Measurements from ENCODE around the gene NPC1. TPM values are rescaled to one million over a fixed set of nuclear protein-coding genes. Genes with fewer than 3 reads are reported as not detected.

The NPC1 gene
- total RNA-seq, 1 experiment from 2014 or later = 51.6 TPM

DNA sequence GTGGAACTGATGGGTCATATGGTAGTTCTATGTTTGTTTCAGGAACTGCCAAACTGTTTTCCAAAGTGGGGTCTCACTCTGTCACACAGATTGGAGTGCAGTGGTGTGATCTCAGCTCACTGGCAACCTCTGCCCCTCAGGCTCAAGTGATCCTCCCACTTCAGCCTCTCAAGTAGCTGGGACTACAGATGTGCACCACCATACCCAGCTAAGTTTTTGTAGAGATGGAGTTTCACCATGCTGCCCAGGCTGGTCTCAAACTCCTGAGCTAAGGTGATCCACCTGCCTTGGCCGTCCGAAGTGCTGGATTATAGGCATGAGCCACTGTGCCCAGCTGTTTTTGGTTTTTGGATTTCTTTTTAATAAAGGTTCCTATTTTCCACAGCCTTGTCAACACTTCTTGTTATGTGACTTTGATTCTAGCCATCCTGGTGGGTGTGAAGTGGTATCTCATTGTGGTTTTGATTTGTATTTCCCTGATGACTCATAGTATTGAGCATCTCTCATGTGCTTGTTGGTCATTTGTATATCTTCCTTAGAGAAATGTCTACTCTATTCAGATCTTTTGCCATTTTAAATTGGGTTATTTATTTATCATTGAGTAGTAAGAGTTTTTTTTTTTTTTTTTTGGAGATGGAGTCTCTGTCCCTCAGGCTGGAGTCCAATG is 22.8 kb downstream of the NPC1 start:
- no peak overlapping the region for H3K27ac ChIP-seq (ENCODE audit: low read depth, low read length)
- peaks cover 31% of the 10 kb centered on the region in 2 experiments for H3K36me3 ChIP-seq (ENCODE audit: control insufficient read depth in 1 of 2, insufficient read depth in 2 of 2, low read length in 2 of 2)
- ChIA-PET RAD21 (ENCODE audit: low non-redundant PET in 1 of 2, low total read pairs in 2 of 2, uncharacterized antibody in 2 of 2, unreplicated experiment in 2 of 2) (no interaction called here), POLR2A (no interaction called here), CTCF (no interaction called here)
- no peaks in the 10 kb centered on the region for H3K27me3 ChIP-seq (ENCODE audit: insufficient read depth, low read length)
- DNase-seq (ENCODE audit: low read depth, low spot score) = no peak
- H3K9ac ChIP-seq (ENCODE audit: low read length) = no peak overlapping the region
- no peak overlapping the region for H3K4me2 ChIP-seq (ENCODE audit: low read length)
- no TSS peak for BruUV-seq (replicated peaks)
- H3K4me3 ChIP-seq (replicated peaks in 1 of 2; ENCODE audit: low read depth in 1 of 2, low read length in 2 of 2) = no peak overlapping the region
- no peaks in the 10 kb centered on the region for H3K9me3 ChIP-seq (ENCODE audit: control insufficient read depth in 1 of 2, insufficient read depth in 1 of 2, low read depth in 1 of 2, low read length in 2 of 2)
- ATAC-seq = no peak; the same call in 1 of the 2 replicates
- no peaks in the 10 kb centered on the region for H3K79me2 ChIP-seq (ENCODE audit: insufficient read depth, low read length)
- no peaks in the 10 kb centered on the region for H3K9me2 ChIP-seq (ENCODE audit: insufficient read depth)
- no peaks in the 10 kb centered on the region for H3K4me1 ChIP-seq (ENCODE audit: control insufficient read depth in 1 of 2, insufficient read depth in 2 of 2, low read length in 2 of 2)
- no peaks in the 10 kb centered on the region for H4K20me1 ChIP-seq (ENCODE audit: insufficient read depth)
- intact Hi-C loops (cut with micrococcal nuclease) = no loop called here
- no peak for TF ChIP-seq RAD21 (IDR thresholded peaks at IDR 0.05; ENCODE audit: low read depth)
- TF ChIP-seq, protein P1, sequence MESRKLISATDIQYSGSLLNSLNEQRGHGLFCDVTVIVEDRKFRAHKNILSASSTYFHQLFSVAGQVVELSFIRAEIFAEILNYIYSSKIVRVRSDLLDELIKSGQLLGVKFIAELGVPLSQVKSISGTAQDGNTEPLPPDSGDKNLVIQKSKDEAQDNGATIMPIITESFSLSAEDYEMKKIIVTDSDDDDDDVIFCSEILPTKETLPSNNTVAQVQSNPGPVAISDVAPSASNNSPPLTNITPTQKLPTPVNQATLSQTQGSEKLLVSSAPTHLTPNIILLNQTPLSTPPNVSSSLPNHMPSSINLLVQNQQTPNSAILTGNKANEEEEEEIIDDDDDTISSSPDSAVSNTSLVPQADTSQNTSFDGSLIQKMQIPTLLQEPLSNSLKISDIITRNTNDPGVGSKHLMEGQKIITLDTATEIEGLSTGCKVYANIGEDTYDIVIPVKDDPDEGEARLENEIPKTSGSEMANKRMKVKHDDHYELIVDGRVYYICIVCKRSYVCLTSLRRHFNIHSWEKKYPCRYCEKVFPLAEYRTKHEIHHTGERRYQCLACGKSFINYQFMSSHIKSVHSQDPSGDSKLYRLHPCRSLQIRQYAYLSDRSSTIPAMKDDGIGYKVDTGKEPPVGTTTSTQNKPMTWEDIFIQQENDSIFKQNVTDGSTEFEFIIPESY (IDR thresholded peaks at IDR 0.05; ENCODE audit: extremely low read depth, insufficient replicate concordance, low read length) = no peak
- no peak for TF ChIP-seq ZNF274 (IDR thresholded peaks at IDR 0.05; ENCODE audit: low read depth, low read length)
- TF ChIP-seq, protein P2, sequence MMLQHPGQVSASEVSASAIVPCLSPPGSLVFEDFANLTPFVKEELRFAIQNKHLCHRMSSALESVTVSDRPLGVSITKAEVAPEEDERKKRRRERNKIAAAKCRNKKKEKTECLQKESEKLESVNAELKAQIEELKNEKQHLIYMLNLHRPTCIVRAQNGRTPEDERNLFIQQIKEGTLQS (IDR thresholded peaks at IDR 0.05) = no peak
- TF ChIP-seq, protein P3, sequence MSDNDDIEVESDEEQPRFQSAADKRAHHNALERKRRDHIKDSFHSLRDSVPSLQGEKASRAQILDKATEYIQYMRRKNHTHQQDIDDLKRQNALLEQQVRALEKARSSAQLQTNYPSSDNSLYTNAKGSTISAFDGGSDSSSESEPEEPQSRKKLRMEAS (IDR thresholded peaks at IDR 0.05) = no peak
- no peak for TF ChIP-seq EGR1 (IDR thresholded peaks at IDR 0.05; ENCODE audit: low read depth)
- no peak for TF ChIP-seq CBX3 (IDR thresholded peaks at IDR 0.05; ENCODE audit: low read depth)
- TF ChIP-seq EZH2 (IDR thresholded peaks at IDR 0.05) = no peak
- TF ChIP-seq POLR2AphosphoS5 (IDR thresholded peaks at IDR 0.05; ENCODE audit: low read depth, low read length) = no peak
- no peak for TF ChIP-seq EZH2phosphoT487 (IDR thresholded peaks at IDR 0.05; ENCODE audit: borderline replicate concordance)
- TF ChIP-seq JUND (IDR thresholded peaks at IDR 0.05) = no peak
- TF ChIP-seq SRF (IDR thresholded peaks at IDR 0.05; ENCODE audit: low read depth) = no peak
- no peak for TF ChIP-seq SP1 (IDR thresholded peaks at IDR 0.05; ENCODE audit: low read depth)
- no peak for TF ChIP-seq ZFX (IDR thresholded peaks at IDR 0.05)
- TF ChIP-seq, protein P4, sequence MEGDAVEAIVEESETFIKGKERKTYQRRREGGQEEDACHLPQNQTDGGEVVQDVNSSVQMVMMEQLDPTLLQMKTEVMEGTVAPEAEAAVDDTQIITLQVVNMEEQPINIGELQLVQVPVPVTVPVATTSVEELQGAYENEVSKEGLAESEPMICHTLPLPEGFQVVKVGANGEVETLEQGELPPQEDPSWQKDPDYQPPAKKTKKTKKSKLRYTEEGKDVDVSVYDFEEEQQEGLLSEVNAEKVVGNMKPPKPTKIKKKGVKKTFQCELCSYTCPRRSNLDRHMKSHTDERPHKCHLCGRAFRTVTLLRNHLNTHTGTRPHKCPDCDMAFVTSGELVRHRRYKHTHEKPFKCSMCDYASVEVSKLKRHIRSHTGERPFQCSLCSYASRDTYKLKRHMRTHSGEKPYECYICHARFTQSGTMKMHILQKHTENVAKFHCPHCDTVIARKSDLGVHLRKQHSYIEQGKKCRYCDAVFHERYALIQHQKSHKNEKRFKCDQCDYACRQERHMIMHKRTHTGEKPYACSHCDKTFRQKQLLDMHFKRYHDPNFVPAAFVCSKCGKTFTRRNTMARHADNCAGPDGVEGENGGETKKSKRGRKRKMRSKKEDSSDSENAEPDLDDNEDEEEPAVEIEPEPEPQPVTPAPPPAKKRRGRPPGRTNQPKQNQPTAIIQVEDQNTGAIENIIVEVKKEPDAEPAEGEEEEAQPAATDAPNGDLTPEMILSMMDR (IDR thresholded peaks at IDR 0.05 in 2 of 3, conservative IDR thresholded peaks at IDR 0.05 in 1 of 3; ENCODE audit: borderline replicate concordance in 1 of 3, insufficient read depth in 1 of 3, low read depth in 2 of 3, low read length in 2 of 3) = no peak
- H2AFZ ChIP-seq (ENCODE audit: low read depth, low read length, poor library complexity, severe bottlenecking) = no peak overlapping the region
